Activated gamma-delta T cell (primary cell): Measurements from ENCODE around the gene PHKA2.

Experiments
- DNase-seq: peaks from one replicate; lab custom pipeline; 2025; lab: John Stamatoyannopoulos, UW

Gene PHKA2

DNA sequence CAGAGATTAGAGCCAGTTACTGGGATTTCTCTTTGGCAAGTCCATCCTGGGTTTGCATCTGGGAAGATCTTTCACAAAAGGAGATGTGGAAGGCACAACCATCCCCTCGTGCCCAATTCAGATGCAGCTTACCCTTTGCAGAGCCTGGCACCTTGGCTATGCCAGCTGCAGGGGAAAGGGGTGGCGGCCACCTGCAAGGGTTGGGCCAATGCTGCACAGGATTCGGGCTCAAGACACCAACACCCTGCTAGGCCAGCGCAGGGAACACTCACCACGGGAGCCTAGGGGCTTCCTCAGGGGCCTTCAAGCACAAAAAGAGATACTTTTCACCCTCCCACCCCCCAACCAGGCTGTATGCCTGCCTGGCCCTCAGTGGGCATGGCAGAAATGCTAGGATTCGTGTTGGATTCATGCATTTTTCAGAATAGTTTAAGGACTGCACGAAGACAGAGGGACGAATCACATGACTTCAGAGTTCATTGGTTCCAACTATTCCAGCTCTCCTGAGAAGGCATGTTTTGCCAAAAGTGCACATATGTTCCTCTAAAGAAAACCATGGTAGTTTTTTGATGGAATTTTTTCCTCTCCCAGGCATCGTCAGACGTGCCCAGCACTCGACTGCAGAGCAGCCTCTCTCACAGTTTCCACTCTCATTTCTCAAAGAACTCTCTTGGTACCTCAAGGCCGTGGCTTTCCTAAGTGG, 94.4 kb downstream of the PHKA2 start:
- DNase-seq: no peak

DNA sequence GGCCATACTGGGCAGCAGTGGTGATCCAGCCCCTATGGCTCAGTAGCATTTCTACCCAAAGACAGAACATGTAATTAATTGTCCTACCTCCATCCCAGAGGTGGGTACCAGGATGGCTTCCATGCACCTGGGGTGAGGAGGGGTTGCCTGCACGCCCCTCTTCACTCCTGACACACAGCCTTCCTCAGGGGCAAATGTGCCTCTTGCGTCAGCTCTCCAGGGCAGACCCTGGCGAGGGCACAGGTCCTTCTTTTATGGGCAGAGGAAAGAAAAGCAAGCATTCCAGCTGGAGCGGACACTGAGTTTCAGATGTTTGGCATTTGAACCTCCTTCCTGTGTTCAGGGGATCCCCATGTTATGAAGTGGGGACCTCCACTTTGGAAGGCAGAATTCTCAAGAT, 95.6 kb downstream of the PHKA2 start:
- no peak for DNase-seq

GRCh38 chrX:18887825-18888212, 96.1 kb downstream of the PHKA2 start:
- DNase-seq: no peak

- no peak for DNase-seq
Observed at GRCh38 chrX:18887177-18887824, 96.6 kb downstream of the PHKA2 start.

DNA sequence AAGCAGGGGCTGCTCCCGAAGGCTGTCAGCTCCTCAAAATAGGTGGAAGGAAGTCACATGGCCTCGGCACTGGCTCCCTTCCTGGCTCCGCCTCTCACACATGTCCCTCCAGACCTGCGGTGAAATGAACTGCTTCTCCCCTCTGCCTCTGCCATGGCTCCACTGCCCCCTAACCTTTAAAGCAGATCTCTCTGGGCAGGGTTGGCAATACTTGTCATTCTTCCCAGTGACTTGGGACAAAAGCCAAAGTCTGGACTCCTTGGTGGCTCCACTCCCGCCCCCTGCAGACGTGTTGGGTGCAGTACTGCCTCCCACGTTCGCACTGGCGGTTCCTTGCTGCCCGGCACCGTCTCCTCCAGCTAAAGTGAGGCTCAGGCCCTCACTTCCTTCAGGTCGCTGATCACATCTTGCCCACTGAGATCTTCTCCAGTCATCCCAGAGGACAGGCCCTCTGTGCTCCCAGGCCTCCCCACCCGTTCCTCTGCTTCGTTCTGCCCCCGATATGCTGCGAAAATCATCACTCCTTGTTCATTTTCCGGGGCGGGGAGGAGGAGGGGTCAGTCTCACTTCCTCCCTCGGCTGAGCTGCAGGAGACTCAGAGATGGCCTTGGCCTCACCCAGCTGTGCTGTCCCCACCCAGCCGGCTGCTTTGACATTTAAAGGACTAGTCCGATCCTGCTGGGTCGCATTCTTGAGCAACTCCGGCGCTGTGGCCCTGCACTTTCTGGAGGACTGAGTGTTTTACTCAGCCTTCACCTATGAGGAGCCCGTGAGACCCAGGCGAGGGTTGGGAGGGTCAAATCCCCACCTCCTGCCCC, 97.4 kb downstream of the PHKA2 start:
- DNase-seq: no peak

- DNase-seq: no peak
Observed at GRCh38 chrX:18886005-18886343, 97.9 kb downstream of the PHKA2 start.

- no peak for DNase-seq
Observed at GRCh38 chrX:18885328-18886004, 98.4 kb downstream of the PHKA2 start.

- no peak for DNase-seq
Observed at GRCh38 chrX:18884916-18885315, 99.0 kb downstream of the PHKA2 start.

- DNase-seq: no peak
Observed at GRCh38 chrX:18883961-18884765, 99.8 kb downstream of the PHKA2 start.

GRCh38 chrX:18883234-18883960, 100.5 kb downstream of the PHKA2 start:
- DNase-seq: no peak

DNA sequence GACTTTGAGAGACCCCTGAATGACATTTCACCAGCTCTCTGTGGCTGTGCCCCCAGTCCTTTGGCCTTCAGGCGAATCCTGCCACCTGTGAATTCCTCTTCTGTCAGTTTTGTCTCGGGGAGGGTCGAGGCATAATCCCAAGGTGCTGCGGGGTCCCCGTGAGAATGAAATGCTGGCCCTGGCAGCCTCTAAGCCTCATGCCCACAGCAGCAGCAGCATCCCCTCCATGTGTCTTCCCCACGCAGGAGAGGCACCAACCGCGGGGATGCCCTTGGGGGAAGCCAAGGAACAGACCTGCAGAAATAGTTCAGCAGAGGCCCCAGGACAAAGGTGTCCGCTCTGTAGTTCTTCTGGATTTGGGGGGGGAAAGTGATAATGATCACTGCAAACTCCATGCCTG, 104.8 kb downstream of the PHKA2 start:
- DNase-seq: no peak

GRCh38 chrX:18877469-18877868, 106.4 kb downstream of the PHKA2 start:
- no peak for DNase-seq

DNA sequence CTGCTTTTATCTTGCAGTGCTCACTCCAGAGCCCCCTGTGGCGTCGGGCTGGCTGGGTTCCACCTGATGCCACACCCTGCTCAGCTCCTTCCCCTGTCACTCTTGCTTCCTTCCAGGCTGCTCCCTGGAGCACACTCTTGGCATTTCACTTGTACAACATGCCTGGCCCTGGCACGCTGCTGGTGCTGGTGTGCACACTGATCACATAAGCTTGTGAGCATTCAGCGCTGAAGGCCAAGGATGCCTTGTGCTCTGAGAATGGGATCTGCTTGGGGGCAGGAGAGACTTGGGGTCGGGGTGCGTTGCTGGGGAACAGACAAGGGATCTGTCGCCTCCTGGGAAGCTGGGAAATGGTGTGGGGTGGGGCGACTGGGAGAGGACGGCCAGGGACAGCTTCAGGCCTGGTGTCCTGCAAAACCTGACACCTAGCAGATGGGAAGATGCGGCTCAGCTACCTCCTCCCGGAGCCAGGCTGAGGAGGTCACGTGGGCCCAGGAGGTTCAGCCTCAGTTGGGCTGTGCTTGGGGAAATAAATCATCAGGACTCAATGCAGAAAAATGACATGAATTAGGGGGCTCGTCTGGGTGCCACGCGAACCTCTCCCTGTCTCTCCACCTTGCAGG, 108.5 kb downstream of the PHKA2 start:
- DNase-seq: no peak

DNA sequence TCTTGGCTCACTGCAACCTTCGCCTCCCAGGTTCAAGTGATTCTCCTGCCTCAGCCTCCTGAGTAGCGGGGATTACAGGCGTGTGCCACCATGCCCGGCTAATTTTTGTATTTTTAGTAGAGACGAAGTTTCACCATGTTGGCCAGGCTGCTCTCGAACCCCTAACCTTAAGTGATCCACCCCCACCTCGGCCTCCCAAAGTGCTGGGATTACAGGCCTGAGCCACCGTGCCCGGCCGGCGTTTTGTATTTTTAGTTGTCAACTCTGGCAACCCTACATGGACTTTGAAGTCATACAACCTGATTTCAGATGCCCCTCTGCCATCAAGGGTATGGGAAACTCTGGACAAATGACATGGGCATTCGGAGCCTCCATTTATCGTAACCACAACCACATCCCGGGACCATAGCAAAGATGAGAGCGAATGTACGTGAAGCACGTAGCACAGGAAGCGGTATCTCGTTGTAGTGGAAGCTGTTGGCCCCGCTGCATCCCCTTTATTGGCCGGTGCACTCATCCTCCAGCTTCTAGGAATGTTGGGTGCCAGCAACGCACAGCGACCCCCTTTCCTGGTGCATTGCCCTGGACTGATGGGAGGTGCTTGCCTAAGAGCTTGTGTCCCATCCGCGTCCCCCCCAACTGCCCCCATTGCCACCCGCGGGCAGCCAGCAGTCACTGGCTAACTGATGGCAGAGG, 109.2 kb downstream of the PHKA2 start:
- DNase-seq: no peak

DNA sequence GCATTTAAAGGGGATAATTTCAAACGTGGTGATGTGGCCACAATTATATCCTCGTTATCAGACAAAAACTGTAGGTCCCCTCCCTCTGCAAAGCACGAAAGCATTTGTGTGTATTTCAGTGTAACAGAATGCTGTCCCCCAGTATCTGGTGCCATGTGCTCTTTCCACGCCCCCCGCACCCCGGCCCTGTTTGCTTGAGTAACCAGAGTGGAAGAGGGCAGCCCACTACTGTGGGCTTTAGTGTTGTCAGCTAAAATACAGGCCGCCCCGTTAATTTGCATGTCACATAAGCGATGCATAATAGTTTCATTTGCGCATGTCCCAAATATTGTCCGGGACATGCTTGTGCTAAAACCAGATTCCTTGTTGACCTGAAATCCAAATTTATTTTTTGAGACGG, 110.1 kb downstream of the PHKA2 start:
- DNase-seq: no peak

- no peak for DNase-seq
Observed at GRCh38 chrX:18873189-18873791, 110.6 kb downstream of the PHKA2 start.

DNA sequence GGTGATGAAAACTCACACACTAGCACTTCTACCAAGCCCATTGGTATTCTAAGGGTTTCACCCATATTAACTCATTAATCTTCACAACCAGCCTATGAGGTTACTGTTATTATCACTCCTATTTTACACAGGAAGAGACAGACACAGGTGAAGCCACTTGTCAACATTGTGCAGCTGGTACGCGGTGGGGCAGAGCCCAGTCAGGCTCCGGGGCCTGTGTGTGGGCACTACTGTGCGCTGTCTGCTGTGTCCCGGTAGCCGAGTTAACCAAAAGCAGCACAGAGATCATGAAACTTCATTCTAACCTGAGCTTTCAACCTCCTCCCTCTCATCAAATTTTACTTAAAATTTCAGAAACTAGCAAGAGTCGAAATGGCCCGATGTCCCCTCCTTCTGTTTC, 111.3 kb downstream of the PHKA2 start:
- DNase-seq: no peak

GRCh38 chrX:18871970-18872369, 111.9 kb downstream of the PHKA2 start:
- no peak for DNase-seq

DNA sequence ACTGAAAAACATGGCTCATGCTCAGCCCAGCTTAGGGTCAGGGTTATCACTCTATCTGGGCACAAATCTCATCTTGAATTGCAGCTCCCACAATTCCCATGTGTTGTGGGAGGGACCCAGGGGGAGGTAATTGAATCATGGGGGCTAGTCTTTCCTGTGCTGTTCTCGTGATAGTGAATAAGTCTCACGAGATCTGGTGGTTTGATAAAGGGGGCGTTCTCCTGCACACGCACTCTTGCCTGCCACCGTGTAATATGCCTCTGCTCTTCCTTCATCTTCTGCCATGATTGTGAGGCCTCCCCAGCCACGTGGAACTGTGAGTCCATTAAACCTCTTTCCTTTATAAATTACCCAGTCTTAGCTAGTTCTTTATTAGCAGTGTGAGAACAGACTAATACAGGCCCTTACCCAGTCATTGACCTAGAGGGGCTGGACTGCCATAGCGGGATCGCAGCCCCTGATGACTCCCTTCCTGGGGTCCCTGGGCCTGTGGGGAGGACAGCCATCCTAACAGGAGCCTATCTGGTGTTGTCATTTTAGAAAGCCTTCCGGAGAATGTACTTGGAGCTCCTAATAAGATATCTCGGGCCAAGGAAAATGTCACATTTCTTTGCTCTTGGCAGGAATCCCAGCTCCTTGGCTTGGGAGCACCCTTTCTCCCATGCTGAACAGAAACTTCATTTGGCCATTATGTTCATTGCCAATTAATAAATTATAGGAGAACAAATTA, 112.6 kb downstream of the PHKA2 start:
- DNase-seq: no peak
